ENCODE results near the gene LYSMD4. TPM values are rescaled to one million over a fixed set of nuclear protein-coding genes. Genes with fewer than 3 reads are reported as not detected.

LYSMD4 gene
- total and polyA plus RNA-seq, 2 of the 13 experiments (the other 11 are each of a cell fraction or from before 2014, with no cell fraction given), result 7.4 to 8.5 TPM

DNA sequence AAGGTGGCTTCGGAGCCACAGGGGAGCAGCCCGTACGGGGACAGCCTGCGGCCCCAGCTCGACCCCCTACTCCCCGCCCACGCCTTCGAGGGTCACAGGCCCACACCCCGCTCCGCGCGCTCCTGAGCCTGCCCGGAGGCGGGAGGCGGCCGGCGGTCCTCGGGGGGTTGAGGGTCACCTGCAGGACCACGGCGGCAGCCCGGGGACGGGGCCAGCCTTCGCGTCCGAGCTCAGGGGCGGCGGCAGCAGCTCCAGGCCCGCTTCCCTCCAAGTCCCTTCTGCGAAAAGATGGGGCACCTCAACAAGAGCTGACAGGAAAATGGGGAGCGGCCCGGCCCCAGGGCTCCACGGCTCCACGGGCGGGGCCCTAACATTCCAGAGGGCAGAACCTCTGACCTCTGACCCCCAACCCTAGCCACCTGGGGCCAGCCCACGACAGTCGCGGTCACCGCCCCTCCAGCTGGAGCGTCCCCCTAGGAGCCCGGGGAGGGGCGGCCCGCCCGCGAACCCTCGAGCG, 428 bp downstream of the LYSMD4 start (continued):
- TF ChIP-seq, protein P1, sequence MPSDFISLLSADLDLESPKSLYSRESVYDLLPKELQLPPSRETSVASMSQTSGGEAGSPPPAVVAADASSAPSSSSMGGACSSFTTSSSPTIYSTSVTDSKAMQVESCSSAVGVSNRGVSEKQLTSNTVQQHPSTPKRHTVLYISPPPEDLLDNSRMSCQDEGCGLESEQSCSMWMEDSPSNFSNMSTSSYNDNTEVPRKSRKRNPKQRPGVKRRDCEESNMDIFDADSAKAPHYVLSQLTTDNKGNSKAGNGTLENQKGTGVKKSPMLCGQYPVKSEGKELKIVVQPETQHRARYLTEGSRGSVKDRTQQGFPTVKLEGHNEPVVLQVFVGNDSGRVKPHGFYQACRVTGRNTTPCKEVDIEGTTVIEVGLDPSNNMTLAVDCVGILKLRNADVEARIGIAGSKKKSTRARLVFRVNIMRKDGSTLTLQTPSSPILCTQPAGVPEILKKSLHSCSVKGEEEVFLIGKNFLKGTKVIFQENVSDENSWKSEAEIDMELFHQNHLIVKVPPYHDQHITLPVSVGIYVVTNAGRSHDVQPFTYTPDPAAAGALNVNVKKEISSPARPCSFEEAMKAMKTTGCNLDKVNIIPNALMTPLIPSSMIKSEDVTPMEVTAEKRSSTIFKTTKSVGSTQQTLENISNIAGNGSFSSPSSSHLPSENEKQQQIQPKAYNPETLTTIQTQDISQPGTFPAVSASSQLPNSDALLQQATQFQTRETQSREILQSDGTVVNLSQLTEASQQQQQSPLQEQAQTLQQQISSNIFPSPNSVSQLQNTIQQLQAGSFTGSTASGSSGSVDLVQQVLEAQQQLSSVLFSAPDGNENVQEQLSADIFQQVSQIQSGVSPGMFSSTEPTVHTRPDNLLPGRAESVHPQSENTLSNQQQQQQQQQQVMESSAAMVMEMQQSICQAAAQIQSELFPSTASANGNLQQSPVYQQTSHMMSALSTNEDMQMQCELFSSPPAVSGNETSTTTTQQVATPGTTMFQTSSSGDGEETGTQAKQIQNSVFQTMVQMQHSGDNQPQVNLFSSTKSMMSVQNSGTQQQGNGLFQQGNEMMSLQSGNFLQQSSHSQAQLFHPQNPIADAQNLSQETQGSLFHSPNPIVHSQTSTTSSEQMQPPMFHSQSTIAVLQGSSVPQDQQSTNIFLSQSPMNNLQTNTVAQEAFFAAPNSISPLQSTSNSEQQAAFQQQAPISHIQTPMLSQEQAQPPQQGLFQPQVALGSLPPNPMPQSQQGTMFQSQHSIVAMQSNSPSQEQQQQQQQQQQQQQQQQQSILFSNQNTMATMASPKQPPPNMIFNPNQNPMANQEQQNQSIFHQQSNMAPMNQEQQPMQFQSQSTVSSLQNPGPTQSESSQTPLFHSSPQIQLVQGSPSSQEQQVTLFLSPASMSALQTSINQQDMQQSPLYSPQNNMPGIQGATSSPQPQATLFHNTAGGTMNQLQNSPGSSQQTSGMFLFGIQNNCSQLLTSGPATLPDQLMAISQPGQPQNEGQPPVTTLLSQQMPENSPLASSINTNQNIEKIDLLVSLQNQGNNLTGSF (CRISPR knock-in tag; IDR thresholded peaks at IDR 0.05), result 0 out of 2 replicates have a peak, but pooled peaks have one; percentile 11
- TF ChIP-seq RBM22 (optimal IDR thresholded peaks at IDR 0.05; ENCODE audit: low read length) (no peak), FOXP1 (IDR thresholded peaks at IDR 0.05) (no peak), FOXP1 (CRISPR knock-in tag; IDR thresholded peaks at IDR 0.05) (no peak), ZNF614 (CRISPR knock-in tag; IDR thresholded peaks at IDR 0.05; ENCODE audit: borderline replicate concordance) (peak; percentile 25; the same call in 1 of the 2 replicates), ZNF124 (CRISPR knock-in tag; IDR thresholded peaks at IDR 0.05) (no peak), ZC3H13 (CRISPR knock-in tag; IDR thresholded peaks at IDR 0.05) (no peak), ZNF557 (CRISPR knock-in tag; IDR thresholded peaks at IDR 0.05) (no peak), TBX3 (IDR thresholded peaks at IDR 0.05; ENCODE audit: borderline replicate concordance) (no peak), ZNF251 (CRISPR knock-in tag; IDR thresholded peaks at IDR 0.05) (no peak), ZSCAN9 (CRISPR knock-in tag; IDR thresholded peaks at IDR 0.05; ENCODE audit: borderline replicate concordance) (no peak), ZBTB1 (CRISPR knock-in tag; IDR thresholded peaks at IDR 0.05; ENCODE audit: borderline replicate concordance) (no peak), ZC3H4 (CRISPR knock-in tag; IDR thresholded peaks at IDR 0.05; ENCODE audit: borderline replicate concordance) (no peak), DNMT1 (CRISPR knock-in tag; IDR thresholded peaks at IDR 0.05) (no peak), KDM1A (CRISPR knock-in tag; IDR thresholded peaks at IDR 0.05) (no peak), PAF1 (CRISPR knock-in tag; IDR thresholded peaks at IDR 0.05) (no peak), ZNF230 (CRISPR knock-in tag; IDR thresholded peaks at IDR 0.05) (no peak), HOXA3 (CRISPR knock-in tag; IDR thresholded peaks at IDR 0.05) (peak; percentile 42; the same call in 1 of the 2 replicates)
- TF ChIP-seq, protein P2, sequence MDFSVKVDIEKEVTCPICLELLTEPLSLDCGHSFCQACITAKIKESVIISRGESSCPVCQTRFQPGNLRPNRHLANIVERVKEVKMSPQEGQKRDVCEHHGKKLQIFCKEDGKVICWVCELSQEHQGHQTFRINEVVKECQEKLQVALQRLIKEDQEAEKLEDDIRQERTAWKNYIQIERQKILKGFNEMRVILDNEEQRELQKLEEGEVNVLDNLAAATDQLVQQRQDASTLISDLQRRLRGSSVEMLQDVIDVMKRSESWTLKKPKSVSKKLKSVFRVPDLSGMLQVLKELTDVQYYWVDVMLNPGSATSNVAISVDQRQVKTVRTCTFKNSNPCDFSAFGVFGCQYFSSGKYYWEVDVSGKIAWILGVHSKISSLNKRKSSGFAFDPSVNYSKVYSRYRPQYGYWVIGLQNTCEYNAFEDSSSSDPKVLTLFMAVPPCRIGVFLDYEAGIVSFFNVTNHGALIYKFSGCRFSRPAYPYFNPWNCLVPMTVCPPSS (IDR thresholded peaks at IDR 0.05), result no peak
- TF ChIP-seq, protein P3, sequence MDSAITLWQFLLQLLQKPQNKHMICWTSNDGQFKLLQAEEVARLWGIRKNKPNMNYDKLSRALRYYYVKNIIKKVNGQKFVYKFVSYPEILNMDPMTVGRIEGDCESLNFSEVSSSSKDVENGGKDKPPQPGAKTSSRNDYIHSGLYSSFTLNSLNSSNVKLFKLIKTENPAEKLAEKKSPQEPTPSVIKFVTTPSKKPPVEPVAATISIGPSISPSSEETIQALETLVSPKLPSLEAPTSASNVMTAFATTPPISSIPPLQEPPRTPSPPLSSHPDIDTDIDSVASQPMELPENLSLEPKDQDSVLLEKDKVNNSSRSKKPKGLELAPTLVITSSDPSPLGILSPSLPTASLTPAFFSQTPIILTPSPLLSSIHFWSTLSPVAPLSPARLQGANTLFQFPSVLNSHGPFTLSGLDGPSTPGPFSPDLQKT (CRISPR knock-in tag; IDR thresholded peaks at IDR 0.05; ENCODE audit: borderline replicate concordance), result no peak
- TF ChIP-seq, protein P4, sequence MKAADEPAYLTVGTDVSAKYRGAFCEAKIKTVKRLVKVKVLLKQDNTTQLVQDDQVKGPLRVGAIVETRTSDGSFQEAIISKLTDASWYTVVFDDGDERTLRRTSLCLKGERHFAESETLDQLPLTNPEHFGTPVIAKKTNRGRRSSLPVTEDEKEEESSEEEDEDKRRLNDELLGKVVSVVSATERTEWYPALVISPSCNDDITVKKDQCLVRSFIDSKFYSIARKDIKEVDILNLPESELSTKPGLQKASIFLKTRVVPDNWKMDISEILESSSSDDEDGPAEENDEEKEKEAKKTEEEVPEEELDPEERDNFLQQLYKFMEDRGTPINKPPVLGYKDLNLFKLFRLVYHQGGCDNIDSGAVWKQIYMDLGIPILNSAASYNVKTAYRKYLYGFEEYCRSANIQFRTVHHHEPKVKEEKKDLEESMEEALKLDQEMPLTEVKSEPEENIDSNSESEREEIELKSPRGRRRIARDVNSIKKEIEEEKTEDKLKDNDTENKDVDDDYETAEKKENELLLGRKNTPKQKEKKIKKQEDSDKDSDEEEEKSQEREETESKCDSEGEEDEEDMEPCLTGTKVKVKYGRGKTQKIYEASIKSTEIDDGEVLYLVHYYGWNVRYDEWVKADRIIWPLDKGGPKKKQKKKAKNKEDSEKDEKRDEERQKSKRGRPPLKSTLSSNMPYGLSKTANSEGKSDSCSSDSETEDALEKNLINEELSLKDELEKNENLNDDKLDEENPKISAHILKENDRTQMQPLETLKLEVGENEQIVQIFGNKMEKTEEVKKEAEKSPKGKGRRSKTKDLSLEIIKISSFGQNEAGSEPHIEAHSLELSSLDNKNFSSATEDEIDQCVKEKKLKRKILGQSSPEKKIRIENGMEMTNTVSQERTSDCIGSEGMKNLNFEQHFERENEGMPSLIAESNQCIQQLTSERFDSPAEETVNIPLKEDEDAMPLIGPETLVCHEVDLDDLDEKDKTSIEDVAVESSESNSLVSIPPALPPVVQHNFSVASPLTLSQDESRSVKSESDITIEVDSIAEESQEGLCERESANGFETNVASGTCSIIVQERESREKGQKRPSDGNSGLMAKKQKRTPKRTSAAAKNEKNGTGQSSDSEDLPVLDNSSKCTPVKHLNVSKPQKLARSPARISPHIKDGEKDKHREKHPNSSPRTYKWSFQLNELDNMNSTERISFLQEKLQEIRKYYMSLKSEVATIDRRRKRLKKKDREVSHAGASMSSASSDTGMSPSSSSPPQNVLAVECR (CRISPR knock-in tag; IDR thresholded peaks at IDR 0.05; ENCODE audit: borderline replicate concordance), result no peak

Measured in HepG2 (cell line).